ENCODE results near the gene GGT6. TPM values are rescaled to one million over a fixed set of nuclear protein-coding genes. Genes with fewer than 3 reads are reported as not detected.

Gene GGT6
- polyA plus RNA-seq, 1 of the 3 experiments (the other 2 are of a cell fraction), result not detected

GRCh38 chr17:4554997-4555799, 5.2 kb downstream of the GGT6 start, which contains the start of gene MYBBP1A (continued):
- TF ChIP-seq RFX5 (IDR thresholded peaks at IDR 0.05; ENCODE audit: low read length) (no peak), POLR2AphosphoS5 (IDR thresholded peaks at IDR 0.05; ENCODE audit: low read depth, low read length) (peak; percentile 97), RCOR1 (IDR thresholded peaks at IDR 0.05; ENCODE audit: low read length) (peak; percentile 19; the same call in 1 of the 2 replicates)

DNA sequence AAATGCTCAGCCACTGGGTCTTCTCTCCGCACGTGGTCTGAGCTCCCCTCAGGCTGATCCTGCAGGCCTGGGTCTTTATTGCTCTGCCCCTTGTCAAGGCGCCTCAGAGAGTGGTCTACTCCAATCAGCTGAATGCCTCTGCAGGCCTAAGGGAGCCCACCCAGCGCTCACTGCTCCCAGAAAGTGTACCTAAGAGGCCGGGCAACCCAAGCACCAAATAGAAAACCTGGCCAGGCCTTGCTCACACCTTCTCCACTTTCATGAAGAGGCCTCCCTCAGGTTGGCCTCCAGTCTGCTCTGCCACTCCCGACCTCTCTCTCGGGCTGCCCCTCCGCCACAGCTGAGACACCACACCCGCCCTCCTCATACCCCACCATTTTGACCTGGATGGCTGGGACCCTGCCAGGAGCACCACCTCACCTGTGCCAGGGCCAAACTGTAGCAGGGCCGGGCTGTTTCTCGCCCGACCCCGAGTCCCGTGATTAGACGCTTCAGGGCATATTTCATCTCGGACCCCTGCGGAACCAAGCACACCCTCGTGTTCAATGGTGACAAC, 5.9 kb downstream of the GGT6 start:
- Histone ChIP-seq H3K4me1 (ENCODE audit: control insufficient read depth in 1 of 2, insufficient read depth in 2 of 2, low read depth in 1 of 2, low read length in 1 of 2) (peaks cover 7 to 18% of the 10 kb centered on the region in 2 experiments; a peak in 1 of 4 replicates), H3K4me3 (ENCODE audit: low read depth in 2 of 2, low read length in 1 of 2) (peak overlapping the region; percentile 95 to 99), H3K9me3 (no peaks in the 10 kb centered on the region), H2AFZ (ENCODE audit: low read depth) (peak overlapping the region; percentile 98; the same call in 1 of the 2 replicates), H3K4me2 (peak overlapping the region; percentile 98), H3F3A (replicated peaks; ENCODE audit: insufficient read depth) (peaks cover 3% of the 10 kb centered on the region), H3K36me3 (replicated peaks in 1 of 2; ENCODE audit: control insufficient read depth in 1 of 2, insufficient read depth in 2 of 2, low read length in 1 of 2) (peaks cover 18 to 39% of the 10 kb centered on the region in 2 experiments), H4K20me1 (ENCODE audit: insufficient read depth) (no peaks in the 10 kb centered on the region), H3K9ac (peak overlapping the region; percentile 80), H3K27me3 (ENCODE audit: insufficient read depth) (no peaks in the 10 kb centered on the region), H3K9me2 (no peaks in the 10 kb centered on the region), H3K79me2 (ENCODE audit: insufficient read depth) (peaks cover 31% of the 10 kb centered on the region), H3K27ac (ENCODE audit: low read depth in 2 of 2, low read length in 1 of 2) (peak overlapping the region; percentile 29 to 66; a peak in 3 of 4 replicates)
- WGBS (ENCODE audit: low lambda C conversion rate), result 6% methylated on average over 10 of the region's 18 CpGs
- no peak for DNase-seq
- POLR2A ChIA-PET, result interaction anchor here (0.5 to 1.4 kb wide), 2 partner anchors 17 to 18 kb away, joined by 3 to 7 read pairs; no protein-coding TSS in a partner anchor
- CTCF ChIA-PET, result interaction anchor here (0.7 to 2.7 kb wide), 6 partner anchors 10 to 133 kb away, joined by 3 to 15 read pairs (median 6); no protein-coding TSS in a partner anchor
- TF ChIP-seq FOSL2 (IDR thresholded peaks at IDR 0.05; ENCODE audit: borderline replicate concordance, low read depth) (no peak), TAF1 (IDR thresholded peaks at IDR 0.05; ENCODE audit: borderline replicate concordance, low read depth, low read length) (no peak), POLR2AphosphoS5 (IDR thresholded peaks at IDR 0.05; ENCODE audit: low read depth, low read length) (no peak), GATA2 (CRISPR knock-in tag; IDR thresholded peaks at IDR 0.05) (no peak), RFX5 (IDR thresholded peaks at IDR 0.05; ENCODE audit: low read length) (no peak), FOXM1 (IDR thresholded peaks at IDR 0.05; ENCODE audit: low read depth) (no peak), SMC3 (IDR thresholded peaks at IDR 0.05; ENCODE audit: low read depth, low read length) (no peak), RAD21 (IDR thresholded peaks at IDR 0.05; ENCODE audit: low read length) (no peak), TEAD4 (IDR thresholded peaks at IDR 0.05; ENCODE audit: borderline replicate concordance, insufficient read depth) (no peak), GABPA (IDR thresholded peaks at IDR 0.05; ENCODE audit: low read depth) (no peak), ELF1 (IDR thresholded peaks at IDR 0.05) (no peak), REST (IDR thresholded peaks at IDR 0.05; ENCODE audit: low read depth, low read length) (no peak), EP300 (IDR thresholded peaks at IDR 0.05; ENCODE audit: borderline replicate concordance in 1 of 2, low read depth in 1 of 2, low read length in 1 of 2) (no peak), MEF2A (IDR thresholded peaks at IDR 0.05; ENCODE audit: borderline replicate concordance, low read depth) (no peak)

Measured in SK-N-SH (cell line).